Smooth muscle cell (in vitro differentiated cells): Measurements from ENCODE around the gene APAF1. TPM values are rescaled to one million over a fixed set of nuclear protein-coding genes. Genes with fewer than 3 reads are reported as not detected.

ENCODE experiments used
- DNase-seq: peaks from one replicate; lab custom pipeline; 2025; ENCODE audit not compliant: unreplicated experiment; lab: John Stamatoyannopoulos, UW
- H2AFZ ChIP-seq: fragments of 200-600 bp; sonication (generic); 2 replicates; pipeline ENCODE4 v1.6.0; 2016; ENCODE audit warnings: antibody characterized with exemption, low read depth, mild to moderate bottlenecking
- H3F3A ChIP-seq: fragments of 200-600 bp; sonication (generic); 2 replicates; pipeline ENCODE4 v1.6.0; 2017; ENCODE audit warnings: antibody characterized with exemption, low read depth
- H3K27ac ChIP-seq: fragments of 200-600 bp; sonication (generic); 2 replicates; pipeline ENCODE4 v1.5.1; 2016; ENCODE audit warnings: low read depth, mild to moderate bottlenecking
- H3K27me3 ChIP-seq: fragments of 200-600 bp; sonication (generic); 2 replicates; pipeline ENCODE4 v1.6.1; 2016; ENCODE audit warnings: low read depth, mild to moderate bottlenecking
- H3K36me3 ChIP-seq: fragments of 200-600 bp; sonication (generic); 2 replicates; pipeline ENCODE4 v1.5.1; 2016; ENCODE audit warnings: low read depth
- H3K4me1 ChIP-seq: fragments of 200-600 bp; sonication (generic); 2 replicates; pipeline ENCODE4 v1.5.1; 2016; ENCODE audit warnings: low read depth
- H3K4me2 ChIP-seq: fragments of 200-600 bp; sonication (generic); 2 replicates; pipeline ENCODE4 v1.6.0; 2016; ENCODE audit warnings: mild to moderate bottlenecking
- H3K4me3 ChIP-seq: fragments of 200-600 bp; sonication (generic); 2 replicates; pipeline ENCODE4 v1.5.1; 2016; ENCODE audit warnings: mild to moderate bottlenecking
- H3K79me2 ChIP-seq: fragments of 200-600 bp; sonication (generic); 2 replicates; pipeline ENCODE4 v1.6.0; 2016; ENCODE audit warnings: low read depth, mild to moderate bottlenecking
- H3K9ac ChIP-seq: fragments of 200-600 bp; sonication (generic); 2 replicates; pipeline ENCODE4 v1.6.0; 2016; ENCODE audit warnings: low read depth
- H3K9me3 ChIP-seq: fragments of 200-600 bp; sonication (generic); replicated peaks from 2 replicates; pipeline ENCODE4 v1.5.1; 2016; ENCODE audit warnings: low read depth
- H4K20me1 ChIP-seq: fragments of 200-600 bp; sonication (generic); 2 replicates; pipeline ENCODE4 v1.6.0; 2016; ENCODE audit warnings: low read depth
- CTCF ChIP-seq: fragments of 200-600 bp; sonication (generic); IDR thresholded peaks from 2 replicates; pipeline ENCODE4 v1.5.1; 2017; ENCODE audit warnings: borderline replicate concordance, mild to moderate bottlenecking, antibody characterized with exemption; ENCODE audit not compliant: insufficient read depth, poor library complexity, severe bottlenecking
- WGBS: methylation state at CpG from one replicate; pipeline ENCODE4 v1.1.7; 2016; ENCODE audit warnings: low lambda C conversion rate; 5-methylcytosine and 5-hydroxymethylcytosine counted together
- polyA plus RNA-seq: library from polyadenylated mRNA; unstranded; fragments of >200 nt; fragmentation: Nextera tagmentation; extraction: Ambion mirVana; gene quantifications from 2 replicates; pipeline ENCODE4 v1.2.1, GENCODE V29; 2016
- total RNA-seq: library from RNA; depleted of rRNA; stranded (reverse); fragments of >200 nt; gene quantifications from 2 replicates; pipeline ENCODE4 v1.2.3, GENCODE V29; 2014

APAF1 gene
- total and polyA plus RNA-seq, 2 experiments from 2014 or later: 17.0 to 27.1 TPM

GRCh38 chr12:98691351-98691750 is 46.3 kb downstream of the APAF1 start:
- no peak for TF ChIP-seq CTCF
- H4K20me1 ChIP-seq: peaks cover 17% of the 10 kb centered on the region
- no peak overlapping the region for H3K9ac ChIP-seq
- H3K4me2 ChIP-seq: no peak overlapping the region
- H3K27ac ChIP-seq: no peak overlapping the region
- H3F3A ChIP-seq: no peaks in the 10 kb centered on the region
- no peaks in the 10 kb centered on the region for H3K9me3 ChIP-seq
- no peaks in the 10 kb centered on the region for H3K27me3 ChIP-seq
- no peak overlapping the region for H3K4me3 ChIP-seq
- peaks cover 6% of the 10 kb centered on the region for H3K4me1 ChIP-seq
- H3K79me2 ChIP-seq: no peaks in the 10 kb centered on the region
- DNase-seq: no peak
- no peak overlapping the region for H2AFZ ChIP-seq
- H3K36me3 ChIP-seq: peaks cover 23% of the 10 kb centered on the region

GRCh38 chr12:98696036-98696646 is 51.1 kb downstream of the APAF1 start:
- no peak overlapping the region for H3K4me2 ChIP-seq
- no peaks in the 10 kb centered on the region for H3K79me2 ChIP-seq
- DNase-seq: no peak
- TF ChIP-seq CTCF: no peak
- H3K27ac ChIP-seq: no peak overlapping the region
- no peaks in the 10 kb centered on the region for H3K9me3 ChIP-seq
- no peaks in the 10 kb centered on the region for H3F3A ChIP-seq
- H3K36me3 ChIP-seq: peaks cover 20% of the 10 kb centered on the region
- no peaks in the 10 kb centered on the region for H3K27me3 ChIP-seq
- no peak overlapping the region for H3K4me3 ChIP-seq
- H4K20me1 ChIP-seq: peaks cover 36% of the 10 kb centered on the region
- no peak overlapping the region for H3K9ac ChIP-seq
- peaks cover 6% of the 10 kb centered on the region for H3K4me1 ChIP-seq
- 80% methylated on average over 8 of the region's 8 CpGs for WGBS
- no peak overlapping the region for H2AFZ ChIP-seq

- Histone ChIP-seq H3K9me3 (no peaks in the 10 kb centered on the region), H3K27me3 (no peaks in the 10 kb centered on the region), H3K79me2 (no peaks in the 10 kb centered on the region), H3K4me1 (peaks cover 6% of the 10 kb centered on the region), H3K4me2 (no peak overlapping the region), H3K4me3 (no peak overlapping the region), H3K36me3 (peaks cover 20% of the 10 kb centered on the region), H3F3A (no peaks in the 10 kb centered on the region), H3K27ac (no peak overlapping the region), H4K20me1 (peaks cover 43% of the 10 kb centered on the region), H3K9ac (no peak overlapping the region), H2AFZ (no peak overlapping the region)
- no peak for TF ChIP-seq CTCF
- no peak for DNase-seq
- WGBS: 52% methylated on average over 2 of the region's 2 CpGs
Observed at GRCh38 chr12:98697209-98697608, 52.1 kb downstream of the APAF1 start.
